Measurements from ENCODE around the gene TSSC4. TPM values are rescaled to one million over a fixed set of nuclear protein-coding genes. Genes with fewer than 3 reads are reported as not detected.

The TSSC4 gene
- total RNA-seq, 1 experiment from 2014 or later, result 60.9 TPM

DNA sequence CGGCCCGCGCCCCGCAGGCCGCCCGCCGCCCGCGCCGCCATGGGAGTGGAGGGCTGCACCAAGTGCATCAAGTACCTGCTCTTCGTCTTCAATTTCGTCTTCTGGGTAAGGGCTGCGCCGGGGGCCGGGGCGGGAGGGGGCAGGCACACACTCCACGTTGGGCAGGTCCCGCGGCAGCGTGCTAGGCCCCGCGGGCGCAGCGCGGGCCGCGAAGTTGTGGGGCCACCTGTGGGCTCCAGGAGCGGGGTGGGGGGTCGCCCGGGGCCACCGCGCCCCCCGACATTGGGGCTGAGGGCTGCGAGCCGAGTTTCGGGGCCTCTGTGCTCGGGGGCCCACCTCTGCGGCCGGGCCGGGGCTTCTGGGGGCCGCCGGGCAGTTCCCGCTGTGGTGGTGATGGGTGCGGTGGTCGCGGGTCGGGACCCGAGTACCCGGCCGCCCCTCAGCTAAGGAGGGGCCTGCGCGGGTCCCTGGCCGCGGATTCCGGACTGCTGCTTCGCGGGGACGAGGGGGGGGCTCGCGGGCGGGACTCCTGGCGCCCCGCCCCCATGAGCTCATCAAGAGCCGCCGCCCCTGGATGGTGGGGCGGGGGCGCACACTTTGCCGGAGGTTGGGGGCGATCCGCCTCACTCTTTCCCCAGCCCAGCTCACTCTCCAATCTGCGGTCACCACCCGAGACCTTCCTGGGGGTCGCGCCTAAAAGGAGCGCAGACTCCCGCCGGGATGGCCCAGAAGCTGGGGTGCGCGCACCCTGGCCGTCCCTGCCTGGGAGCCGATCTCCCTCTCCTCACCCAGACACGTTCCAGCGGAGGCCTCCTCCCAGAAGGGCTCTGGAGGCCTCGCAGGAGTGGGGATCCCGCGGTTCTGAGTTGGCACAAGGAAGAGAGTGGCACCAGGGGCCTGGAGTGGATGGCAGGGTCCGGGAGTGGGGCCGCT lies 22.8 kb upstream of the TSSC4 start:
- peak overlapping the region; percentile 85 for H3K4me3 Mint-ChIP-seq (ENCODE audit: unreplicated experiment)
- no peaks in the 10 kb centered on the region for H3K27me3 ChIP-seq (replicated peaks; ENCODE audit: control insufficient read depth, insufficient read depth, low read length)
- CTCF ChIA-PET, result interaction anchor here (0.6 to 1.8 kb wide), 7 partner anchors 13 to 215 kb away, joined by 3 to 14 read pairs (median 5); partner anchors contain the start of gene TSSC4

DNA sequence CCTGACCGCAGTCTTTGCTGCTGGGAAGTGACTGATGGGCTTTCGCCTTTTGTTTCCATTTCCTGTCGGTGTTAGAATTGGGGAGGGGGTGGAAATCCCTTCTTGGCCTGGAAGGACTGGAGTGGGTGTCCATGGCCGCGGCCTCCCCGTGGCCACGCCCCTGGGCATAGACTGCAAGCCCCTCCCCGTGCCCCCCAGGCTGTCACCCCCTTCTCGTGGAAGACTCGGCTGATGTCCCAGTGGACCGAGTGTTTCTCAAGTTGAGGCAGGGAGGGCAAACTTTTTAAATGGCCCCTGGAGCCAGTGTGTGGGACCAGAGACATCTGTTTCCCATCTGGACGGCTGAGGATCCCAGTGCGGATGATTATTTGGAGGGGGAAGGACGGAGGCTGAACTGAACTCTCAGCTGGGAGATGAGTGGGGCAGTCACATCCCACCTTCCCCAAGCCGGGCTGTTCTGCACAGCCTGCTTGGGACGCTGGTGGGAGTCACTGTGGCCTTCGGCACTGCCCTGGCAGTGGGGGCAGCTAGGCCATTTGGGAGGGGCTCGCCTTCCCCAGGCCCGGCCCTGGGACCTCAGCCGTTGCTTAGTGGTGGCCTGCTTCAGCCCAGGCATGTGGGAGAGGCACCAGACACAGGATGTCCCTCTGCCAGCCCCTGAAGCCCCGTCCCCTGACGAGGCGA lies 21.9 kb upstream of the TSSC4 start:
- H3K4me3 ChIP-seq (ENCODE audit: low read depth, low read length), result peak overlapping the region; percentile 72
- H3K9me3 ChIP-seq, result no peaks in the 10 kb centered on the region
- no peaks in the 10 kb centered on the region; the same call in 1 of the 2 replicates for H3K36me3 ChIP-seq (ENCODE audit: control insufficient read depth, insufficient read depth, low read length)
- POLR2A ChIA-PET, result interaction anchor here (0.5 to 1.8 kb wide), 23 partner anchors 12 to 1330 kb away, joined by 3 to 35 read pairs (median 4); partner anchors contain the start of gene TSSC4
- CTCF ChIA-PET, result interaction anchor here (0.6 to 1.8 kb wide), 6 partner anchors 17 to 216 kb away, joined by 3 to 14 read pairs (median 6); partner anchors contain the start of gene TSSC4
- Mint-ChIP-seq H3K36me3 (ENCODE audit: insufficient read depth, unreplicated experiment) (peaks cover 28% of the 10 kb centered on the region), H3K27me3 (ENCODE audit: insufficient read depth, unreplicated experiment) (no peaks in the 10 kb centered on the region), H3K4me3 (ENCODE audit: unreplicated experiment) (peak overlapping the region; percentile 85), H3K4me1 (ENCODE audit: low read depth, unreplicated experiment) (peaks cover 7% of the 10 kb centered on the region), H3K9me3 (ENCODE audit: unreplicated experiment) (no peaks in the 10 kb centered on the region), H3K27ac (ENCODE audit: unreplicated experiment) (peak overlapping the region; percentile 69)
- H3K27me3 ChIP-seq (replicated peaks; ENCODE audit: control insufficient read depth, insufficient read depth, low read length), result no peaks in the 10 kb centered on the region
- TF ChIP-seq, protein P1, sequence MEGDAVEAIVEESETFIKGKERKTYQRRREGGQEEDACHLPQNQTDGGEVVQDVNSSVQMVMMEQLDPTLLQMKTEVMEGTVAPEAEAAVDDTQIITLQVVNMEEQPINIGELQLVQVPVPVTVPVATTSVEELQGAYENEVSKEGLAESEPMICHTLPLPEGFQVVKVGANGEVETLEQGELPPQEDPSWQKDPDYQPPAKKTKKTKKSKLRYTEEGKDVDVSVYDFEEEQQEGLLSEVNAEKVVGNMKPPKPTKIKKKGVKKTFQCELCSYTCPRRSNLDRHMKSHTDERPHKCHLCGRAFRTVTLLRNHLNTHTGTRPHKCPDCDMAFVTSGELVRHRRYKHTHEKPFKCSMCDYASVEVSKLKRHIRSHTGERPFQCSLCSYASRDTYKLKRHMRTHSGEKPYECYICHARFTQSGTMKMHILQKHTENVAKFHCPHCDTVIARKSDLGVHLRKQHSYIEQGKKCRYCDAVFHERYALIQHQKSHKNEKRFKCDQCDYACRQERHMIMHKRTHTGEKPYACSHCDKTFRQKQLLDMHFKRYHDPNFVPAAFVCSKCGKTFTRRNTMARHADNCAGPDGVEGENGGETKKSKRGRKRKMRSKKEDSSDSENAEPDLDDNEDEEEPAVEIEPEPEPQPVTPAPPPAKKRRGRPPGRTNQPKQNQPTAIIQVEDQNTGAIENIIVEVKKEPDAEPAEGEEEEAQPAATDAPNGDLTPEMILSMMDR (IDR thresholded peaks at IDR 0.05; ENCODE audit: insufficient read depth in 1 of 2, low read depth in 1 of 2, low read length in 1 of 2, severe bottlenecking in 1 of 2, unreplicated experiment in 1 of 2), result no peak
- DNase-seq, result no peak
- intact Hi-C loops (cut with micrococcal nuclease; ENCODE audit: unreplicated experiment), result loop anchor here (1.0 kb wide), 1 partner anchor 22 kb away; the partner anchor contains the start of gene TSSC4
- peaks cover 20% of the 10 kb centered on the region for H3K4me1 ChIP-seq
- BruUV-seq (replicated peaks), result no TSS peak

More for the DNA sequence above, 22.8 kb upstream of the TSSC4 start:
- TF ChIP-seq, protein P1 (IDR thresholded peaks at IDR 0.05; ENCODE audit: insufficient read depth in 1 of 2, low read depth in 1 of 2, low read length in 1 of 2, severe bottlenecking in 1 of 2, unreplicated experiment in 1 of 2), result no peak
- Mint-ChIP-seq H3K9me3 (ENCODE audit: unreplicated experiment) (no peaks in the 10 kb centered on the region), H3K27me3 (ENCODE audit: insufficient read depth, unreplicated experiment) (no peaks in the 10 kb centered on the region), H3K27ac (ENCODE audit: unreplicated experiment) (peak overlapping the region; percentile 69), H3K4me1 (ENCODE audit: low read depth, unreplicated experiment) (peaks cover 7% of the 10 kb centered on the region), H3K36me3 (ENCODE audit: insufficient read depth, unreplicated experiment) (peaks cover 28% of the 10 kb centered on the region)
- BruUV-seq (replicated peaks), result TSS peak; percentile 70
- peak in 1 of 2 experiments; percentile 61 for DNase-seq
- POLR2A ChIA-PET, result interaction anchor here (0.5 to 1.8 kb wide), 23 partner anchors 11 to 1329 kb away, joined by 3 to 35 read pairs (median 4); partner anchors contain the start of gene TSSC4
- intact Hi-C loops (cut with micrococcal nuclease; ENCODE audit: unreplicated experiment), result loop anchor here (1.0 kb wide), 1 partner anchor 23 kb away; the partner anchor contains the start of gene TSSC4
- H3K36me3 ChIP-seq (ENCODE audit: control insufficient read depth, insufficient read depth, low read length), result no peaks in the 10 kb centered on the region; the same call in 1 of the 2 replicates
- H3K4me1 ChIP-seq, result peaks cover 20% of the 10 kb centered on the region
- H3K4me3 ChIP-seq (ENCODE audit: low read depth, low read length), result peak overlapping the region; percentile 72
- no peaks in the 10 kb centered on the region for H3K9me3 ChIP-seq
